Activated CD8-positive, alpha-beta memory T cell treated with anti-CD3 and anti-CD28 coated beads, Interleukin-2, amount 50 U/mL, for 1 hour (primary cell): Measurements from ENCODE around the gene PDE6A.

Source experiments
- DNase-seq: peaks from one replicate; pipeline ENCODE4 v3.0.0-alpha.2; 2020; ENCODE audit errors: extremely low read depth

The PDE6A gene

DNA sequence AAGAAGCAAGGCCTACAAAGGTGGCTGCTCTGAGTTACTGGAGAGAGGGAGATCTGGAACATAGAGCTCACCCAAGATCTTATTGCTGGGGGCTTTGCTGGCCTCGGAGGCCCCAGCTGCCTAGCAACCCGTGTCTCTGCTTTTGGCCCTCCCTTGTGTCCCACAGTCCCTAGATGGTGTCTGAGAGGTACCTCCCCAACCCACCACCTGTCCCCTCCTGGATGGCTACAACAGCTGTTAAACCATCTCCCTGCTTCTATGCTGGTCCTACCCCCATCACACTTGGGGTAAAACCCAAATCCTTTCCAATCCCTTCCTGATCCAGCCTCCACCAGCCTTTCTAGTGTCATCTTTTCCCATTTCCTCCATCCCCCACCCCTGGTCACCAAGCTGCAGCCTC is 127.9 kb downstream of the PDE6A start:
- no peak for DNase-seq

DNA sequence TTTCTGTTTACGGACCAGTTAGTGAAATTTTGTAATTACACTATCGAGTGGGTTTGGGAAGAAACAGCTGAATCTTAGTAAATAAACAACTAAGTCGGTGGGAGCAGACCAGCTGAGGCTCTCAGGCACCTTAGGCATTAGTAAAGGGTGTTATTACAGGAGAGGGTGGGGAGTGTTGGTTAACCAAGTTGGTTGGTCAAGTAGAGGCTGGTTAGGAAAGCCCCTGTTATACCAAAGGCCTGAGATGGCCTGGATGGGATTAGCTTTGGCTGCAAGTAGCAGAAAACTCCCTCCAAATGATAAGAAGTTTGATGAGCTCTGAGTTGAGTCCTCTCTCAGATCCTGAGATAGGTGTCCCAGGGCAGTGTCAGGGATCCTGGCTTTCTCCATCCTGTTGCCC is 133.1 kb downstream of the PDE6A start:
- no peak for DNase-seq

DNA sequence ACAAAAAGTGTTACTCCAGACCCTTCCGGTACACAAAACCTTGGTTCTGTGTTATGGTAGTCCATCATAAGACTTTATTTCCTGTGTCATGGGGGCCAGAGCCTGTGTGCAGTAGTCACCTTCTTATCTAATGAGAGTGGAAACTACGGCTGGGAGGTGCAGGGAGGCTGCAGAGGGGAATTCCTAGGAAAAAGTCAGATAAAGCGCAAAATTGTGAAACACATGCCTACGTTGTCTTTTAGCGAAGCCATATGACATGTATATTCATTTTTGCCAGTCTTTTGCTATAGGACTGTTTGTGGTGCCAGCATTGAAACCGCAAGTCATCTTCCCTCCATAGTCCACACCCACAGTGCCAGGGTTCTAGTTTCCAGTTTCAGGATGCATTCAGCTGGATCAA is 133.7 kb downstream of the PDE6A start:
- DNase-seq = no peak

DNA sequence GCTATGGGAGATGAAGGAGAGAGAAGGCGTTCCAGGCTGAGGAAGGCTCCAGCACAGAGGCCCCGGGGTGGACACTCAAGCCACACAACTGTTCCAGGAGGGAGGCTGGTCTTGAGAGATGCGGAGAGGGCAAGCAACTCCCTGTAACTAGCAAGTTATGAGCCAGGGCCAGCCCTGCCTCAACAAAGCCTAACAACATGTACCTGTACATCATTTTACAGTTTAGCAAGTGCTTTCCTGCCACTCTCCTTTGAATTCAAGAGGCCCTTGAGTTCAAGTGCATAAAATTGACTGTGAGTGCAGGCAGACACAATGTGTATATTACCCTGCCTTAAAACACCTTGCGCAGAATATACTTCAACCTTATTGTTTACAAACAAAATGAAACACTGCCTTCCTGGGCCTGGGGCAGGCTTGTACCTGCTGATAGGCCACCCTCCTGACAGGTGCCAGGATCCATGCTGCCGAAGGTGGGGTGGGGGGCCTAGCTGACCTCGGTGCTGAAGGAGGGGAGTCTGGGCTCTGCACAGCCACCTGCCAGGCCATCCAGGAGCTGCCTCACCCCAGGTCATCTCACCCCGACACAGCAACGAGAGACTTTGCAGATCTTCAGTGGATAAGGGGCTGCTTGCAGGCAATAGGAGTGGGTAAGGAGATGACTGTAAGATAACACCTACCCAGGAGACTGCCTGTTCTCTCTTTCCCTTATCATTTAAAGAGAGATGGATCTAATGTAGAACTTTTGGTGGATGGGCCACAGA is 134.5 kb downstream of the PDE6A start:
- no peak for DNase-seq

DNA sequence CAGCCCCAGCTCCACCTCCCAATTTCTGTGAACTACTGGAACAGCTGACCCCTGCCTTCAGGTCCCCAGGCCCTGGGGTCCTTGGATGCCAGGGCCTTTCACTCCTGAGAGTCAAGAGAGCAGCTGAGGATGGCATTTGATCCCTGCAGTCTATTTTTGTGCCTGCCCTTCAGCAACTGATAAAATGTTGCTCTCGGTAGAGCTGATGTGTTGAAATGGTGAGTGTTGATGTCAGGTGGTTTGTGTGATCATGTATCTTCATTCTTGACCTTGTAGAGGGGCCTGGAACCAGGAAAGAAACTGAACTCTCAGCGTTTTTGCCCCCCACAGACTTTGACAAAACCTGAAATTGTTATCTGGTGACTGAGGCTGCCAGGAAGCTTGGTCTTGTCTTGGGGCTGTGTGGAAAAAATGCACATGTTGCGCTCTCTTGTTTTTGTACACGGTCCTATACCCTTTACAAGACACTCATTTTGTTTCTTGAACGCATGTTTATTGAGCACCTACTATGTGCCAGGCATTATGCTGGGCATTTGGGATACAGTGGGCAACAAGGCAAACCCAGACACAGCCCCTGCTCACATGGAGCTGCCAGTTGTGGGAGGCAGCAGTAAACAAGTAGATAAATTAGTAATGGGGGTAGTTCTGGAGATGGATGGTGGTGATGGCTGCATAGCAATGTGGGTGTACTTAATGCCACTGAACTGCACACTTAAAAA is 136.2 kb downstream of the PDE6A start:
- DNase-seq = no peak
